ENCODE data around the gene SCAF11. TPM values are rescaled to one million over a fixed set of nuclear protein-coding genes. Genes with fewer than 3 reads are reported as not detected.

Gene SCAF11
- polyA plus RNA-seq, 1 donor from 2014 or later, result 20.4 TPM

DNA sequence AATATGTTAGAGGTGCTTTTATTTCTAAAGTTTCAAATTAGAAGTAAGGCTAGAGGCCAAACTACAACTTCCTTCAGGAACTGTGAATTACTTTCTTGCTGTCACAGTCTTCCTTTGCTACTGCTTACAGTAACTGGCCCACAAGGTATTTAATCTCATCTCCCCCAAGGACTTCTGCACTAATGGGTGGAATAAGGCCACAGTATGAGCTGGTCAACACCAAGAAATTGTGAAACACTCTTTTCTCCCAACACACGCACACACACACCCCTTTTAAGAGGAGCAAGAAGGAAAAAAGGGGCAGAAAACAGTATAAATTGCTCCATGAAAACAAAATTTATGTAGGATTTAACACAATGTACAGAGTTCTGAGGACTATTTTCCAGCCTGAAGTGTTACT is 45.6 kb downstream of the SCAF11 start:
- H3K4me2 ChIP-seq (ENCODE audit: low read length), result no peak overlapping the region
- no peaks in the 10 kb centered on the region for H3F3A ChIP-seq (ENCODE audit: insufficient read depth, low read length, poor library complexity, severe bottlenecking)
- no peak overlapping the region for H2AFZ ChIP-seq (ENCODE audit: low read depth, low read length)
- no peaks in the 10 kb centered on the region for H4K20me1 ChIP-seq (ENCODE audit: insufficient read depth)
- no peak overlapping the region for H3K4me3 ChIP-seq (ENCODE audit: low read length)
- no peak overlapping the region for H3K9ac ChIP-seq (ENCODE audit: low read length)
- H3K9me2 ChIP-seq (ENCODE audit: insufficient read depth, low read length), result no peaks in the 10 kb centered on the region
- H3K36me3 ChIP-seq (ENCODE audit: insufficient read depth, low read length), result no peaks in the 10 kb centered on the region
- TF ChIP-seq REST (IDR thresholded peaks at IDR 0.05; ENCODE audit: borderline replicate concordance) (no peak), TAF1 (IDR thresholded peaks at IDR 0.05; ENCODE audit: low read depth) (no peak), SMC3 (conservative IDR thresholded peaks at IDR 0.05; ENCODE audit: poor library complexity) (no peak), EZH2 (IDR thresholded peaks at IDR 0.05; ENCODE audit: borderline replicate concordance, insufficient read depth, low read length, poor library complexity, severe bottlenecking) (no peak), MXI1 (conservative IDR thresholded peaks at IDR 0.05; ENCODE audit: poor library complexity, severe bottlenecking) (no peak)
- TF ChIP-seq, protein P1, sequence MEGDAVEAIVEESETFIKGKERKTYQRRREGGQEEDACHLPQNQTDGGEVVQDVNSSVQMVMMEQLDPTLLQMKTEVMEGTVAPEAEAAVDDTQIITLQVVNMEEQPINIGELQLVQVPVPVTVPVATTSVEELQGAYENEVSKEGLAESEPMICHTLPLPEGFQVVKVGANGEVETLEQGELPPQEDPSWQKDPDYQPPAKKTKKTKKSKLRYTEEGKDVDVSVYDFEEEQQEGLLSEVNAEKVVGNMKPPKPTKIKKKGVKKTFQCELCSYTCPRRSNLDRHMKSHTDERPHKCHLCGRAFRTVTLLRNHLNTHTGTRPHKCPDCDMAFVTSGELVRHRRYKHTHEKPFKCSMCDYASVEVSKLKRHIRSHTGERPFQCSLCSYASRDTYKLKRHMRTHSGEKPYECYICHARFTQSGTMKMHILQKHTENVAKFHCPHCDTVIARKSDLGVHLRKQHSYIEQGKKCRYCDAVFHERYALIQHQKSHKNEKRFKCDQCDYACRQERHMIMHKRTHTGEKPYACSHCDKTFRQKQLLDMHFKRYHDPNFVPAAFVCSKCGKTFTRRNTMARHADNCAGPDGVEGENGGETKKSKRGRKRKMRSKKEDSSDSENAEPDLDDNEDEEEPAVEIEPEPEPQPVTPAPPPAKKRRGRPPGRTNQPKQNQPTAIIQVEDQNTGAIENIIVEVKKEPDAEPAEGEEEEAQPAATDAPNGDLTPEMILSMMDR (IDR thresholded peaks at IDR 0.05; ENCODE audit: poor library complexity, severe bottlenecking), result no peak
- H3K27ac ChIP-seq (ENCODE audit: low read length), result no peak overlapping the region
- H3K9me3 ChIP-seq (ENCODE audit: low read length), result no peaks in the 10 kb centered on the region
- H3K27me3 ChIP-seq (ENCODE audit: insufficient read depth, low read depth, low read length), result no peaks in the 10 kb centered on the region
- H3K79me2 ChIP-seq (replicated peaks; ENCODE audit: insufficient read depth, low read length), result no peaks in the 10 kb centered on the region

DNA sequence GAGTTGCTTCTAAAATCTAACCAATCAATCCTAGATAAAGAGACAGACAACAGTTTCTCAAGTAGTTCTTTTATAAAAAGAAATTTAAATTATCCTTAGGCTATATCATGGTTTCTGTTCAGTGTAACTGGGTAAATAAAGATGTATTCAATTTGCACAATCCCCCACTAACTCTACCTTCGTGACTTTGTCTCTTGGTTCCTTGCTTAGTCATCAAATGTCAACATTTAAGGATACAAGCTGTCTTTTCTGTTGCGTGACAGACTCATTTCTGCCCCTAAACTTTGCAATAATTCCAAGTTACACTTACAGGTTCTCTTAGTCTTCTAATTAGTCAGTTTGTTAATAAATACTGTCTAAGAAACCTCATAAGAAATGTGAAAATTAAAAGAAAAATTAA is 50.6 kb downstream of the SCAF11 start:
- H3K9me3 ChIP-seq (ENCODE audit: low read length), result no peaks in the 10 kb centered on the region
- no peaks in the 10 kb centered on the region for H3F3A ChIP-seq (ENCODE audit: insufficient read depth, low read length, poor library complexity, severe bottlenecking)
- TF ChIP-seq MXI1 (conservative IDR thresholded peaks at IDR 0.05; ENCODE audit: poor library complexity, severe bottlenecking), result no peak
- TF ChIP-seq SMC3 (conservative IDR thresholded peaks at IDR 0.05; ENCODE audit: poor library complexity), result no peak
- TF ChIP-seq POLR2AphosphoS5 (IDR thresholded peaks at IDR 0.05), result no peak
- TF ChIP-seq EP300 (conservative IDR thresholded peaks at IDR 0.05; ENCODE audit: poor library complexity, severe bottlenecking), result no peak
- TF ChIP-seq EZH2 (IDR thresholded peaks at IDR 0.05; ENCODE audit: borderline replicate concordance, insufficient read depth, low read length, poor library complexity, severe bottlenecking), result no peak
- no peak for TF ChIP-seq TAF1 (IDR thresholded peaks at IDR 0.05; ENCODE audit: low read depth)
- TF ChIP-seq REST (IDR thresholded peaks at IDR 0.05; ENCODE audit: borderline replicate concordance), result no peak
- TF ChIP-seq, protein P1 (IDR thresholded peaks at IDR 0.05; ENCODE audit: poor library complexity, severe bottlenecking), result no peak
- TF ChIP-seq RAD21 (conservative IDR thresholded peaks at IDR 0.05), result no peak
- no peaks in the 10 kb centered on the region for H4K20me1 ChIP-seq (ENCODE audit: insufficient read depth)
- no peak overlapping the region for H3K27ac ChIP-seq (ENCODE audit: low read length)
- H2AFZ ChIP-seq (ENCODE audit: low read depth, low read length), result no peak overlapping the region
- H3K79me2 ChIP-seq (replicated peaks; ENCODE audit: insufficient read depth, low read length), result no peaks in the 10 kb centered on the region
- no peaks in the 10 kb centered on the region for H3K27me3 ChIP-seq (ENCODE audit: insufficient read depth, low read depth, low read length)
- no peaks in the 10 kb centered on the region for H3K9me2 ChIP-seq (ENCODE audit: insufficient read depth, low read length)
- H3K36me3 ChIP-seq (ENCODE audit: insufficient read depth, low read length), result no peaks in the 10 kb centered on the region
- H3K4me2 ChIP-seq (ENCODE audit: low read length), result no peak overlapping the region
- no peak overlapping the region for H3K9ac ChIP-seq (ENCODE audit: low read length)
- no peak overlapping the region for H3K4me3 ChIP-seq (ENCODE audit: low read length)

Measured in neural cell (in vitro differentiated cells).